Activated CD8-positive, alpha-beta T cell treated with anti-CD3 and anti-CD28 coated beads for 36 hours (primary cell): Measurements from ENCODE around the gene ATR. TPM values are rescaled to one million over a fixed set of nuclear protein-coding genes. Genes with fewer than 3 reads are reported as not detected.

Experiments
- total RNA-seq, 2 experiments: library from RNA; stranded (reverse); gene quantifications; one replicate each; pipeline ENCODE4 v1.2.3, GENCODE V29; 2021

ATR gene
- total RNA-seq, 2 experiments from 2014 or later = 34.2 to 39.0 TPM

Other genes starting within 250 kb of the ATR start
- 10 to 100 TPM; 41.3 to 43.5 TPM for gene XRN1, start 130.7 kb downstream of the ATR start, total RNA-seq
- 1 to 10 TPM; 4.7 to 5.6 TPM for gene PLS1, start 17.7 kb upstream of the ATR start, total RNA-seq
- 1 to 10 TPM; 2.4 to 3.4 TPM for gene TRPC1, start 145.3 kb upstream of the ATR start, total RNA-seq